GM12878 (cell line): ENCODE data around the gene DPYSL3.

Experiments
- CHD2 ChIP-seq: IDR thresholded peaks from 2 replicates; pipeline ENCODE4 v1.6.1; 2011; ENCODE audit warnings: low read depth, low read length, improper control_type of control experiment, borderline replicate concordance
- RCOR1 ChIP-seq: conservative IDR thresholded peaks from 2 replicates; pipeline ENCODE4 v1.6.1; 2012; ENCODE audit warnings: low read depth, low read length, improper control_type of control experiment
- SMC3 ChIP-seq: IDR thresholded peaks from 2 replicates; pipeline ENCODE4 v1.6.1; 2011; ENCODE audit warnings: low read length, improper control_type of control experiment, borderline replicate concordance
- SUZ12 ChIP-seq: fragments of 200-600 bp; sonication (generic); IDR thresholded peaks from one replicate; pipeline ENCODE4 v1.6.1; 2018; ENCODE audit warnings: antibody characterized with exemption, mild to moderate bottlenecking; ENCODE audit not compliant: unreplicated experiment
- TAF1 ChIP-seq: IDR thresholded peaks from 2 replicates; pipeline ENCODE4 v1.6.1; 2011; ENCODE audit warnings: mild to moderate bottlenecking, low read depth, low read length, borderline replicate concordance
- YBX1 ChIP-seq: fragments of 450-650 bp; IDR thresholded peaks from 2 replicates; pipeline ENCODE4 v1.6.1; 2016; ENCODE audit warnings: antibody characterized with exemption
- TF ChIP-seq, protein P1 (sequence below): IDR thresholded peaks from 2 replicates; pipeline ENCODE4 v1.6.1; 2011; ENCODE audit warnings: borderline replicate concordance, low read depth, mild to moderate bottlenecking, moderate library complexity, mixed read lengths, low read length; ENCODE audit not compliant: insufficient read depth; ENCODE audit errors: extremely low read length

- TF ChIP-seq RCOR1 (no peak), SUZ12 (no peak), TAF1 (no peak), CHD2 (no peak), YBX1 (no peak), SMC3 (no peak)
- TF ChIP-seq, protein P1, sequence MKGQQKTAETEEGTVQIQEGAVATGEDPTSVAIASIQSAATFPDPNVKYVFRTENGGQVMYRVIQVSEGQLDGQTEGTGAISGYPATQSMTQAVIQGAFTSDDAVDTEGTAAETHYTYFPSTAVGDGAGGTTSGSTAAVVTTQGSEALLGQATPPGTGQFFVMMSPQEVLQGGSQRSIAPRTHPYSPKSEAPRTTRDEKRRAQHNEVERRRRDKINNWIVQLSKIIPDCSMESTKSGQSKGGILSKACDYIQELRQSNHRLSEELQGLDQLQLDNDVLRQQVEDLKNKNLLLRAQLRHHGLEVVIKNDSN, result no peak
Measured at GRCh38 chr5:147388184-147389108, 121.4 kb downstream of the DPYSL3 start.
